HT1080 (cell line): Measurements from ENCODE around the gene NTNG1. TPM values are rescaled to one million over a fixed set of nuclear protein-coding genes. Genes with fewer than 3 reads are reported as not detected.

Source experiments
- DNase-seq: peaks from one replicate; pipeline ENCODE4 v3.0.0-alpha.2; 2015; ENCODE audit warnings: low read depth
- total RNA-seq: library from RNA; depleted of rRNA; stranded (reverse); fragments of >200 nt; shearing (Covaris generic); gene quantifications from 2 replicates; pipeline ENCODE4 v1.2.3, GENCODE V29; 2014

Gene NTNG1
- total RNA-seq, 1 experiment from 2014 or later, result 16.0 TPM

DNA sequence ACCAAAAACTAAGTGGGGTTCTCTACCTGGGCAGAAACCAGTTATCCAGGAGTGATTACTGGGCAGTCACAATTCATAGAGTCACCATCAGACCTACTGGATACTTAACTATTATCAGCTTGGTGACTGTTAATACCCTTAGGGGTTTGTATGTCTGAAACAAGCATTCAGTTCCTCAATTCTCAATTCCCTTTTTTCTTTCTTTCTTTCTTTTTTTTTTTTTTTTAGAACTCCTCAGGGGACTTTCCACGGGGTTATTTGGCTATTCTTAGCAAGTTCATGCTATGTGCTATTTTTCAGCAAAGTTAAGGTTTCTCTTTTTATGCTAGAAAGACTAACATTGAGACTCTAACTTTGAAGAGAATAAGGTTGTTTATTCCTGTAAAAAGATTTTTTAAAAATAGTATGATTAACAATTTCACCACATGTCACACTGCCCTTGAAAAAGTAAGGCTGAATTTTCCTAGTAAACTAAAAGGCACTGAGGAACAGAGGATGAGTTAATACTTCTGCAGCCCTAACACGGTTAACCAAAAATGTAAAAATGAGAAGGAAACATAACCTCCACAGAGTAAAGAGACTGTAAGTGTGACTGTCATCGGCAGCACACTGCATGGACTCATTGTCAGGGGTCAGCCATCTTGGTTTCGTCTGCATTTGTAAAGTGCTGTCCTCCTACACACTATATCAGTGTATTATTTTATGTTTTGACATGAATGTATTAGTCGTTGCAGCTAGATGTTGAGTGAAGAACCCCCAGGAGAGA, 310.2 kb downstream of the NTNG1 start:
- no peak for DNase-seq

DNA sequence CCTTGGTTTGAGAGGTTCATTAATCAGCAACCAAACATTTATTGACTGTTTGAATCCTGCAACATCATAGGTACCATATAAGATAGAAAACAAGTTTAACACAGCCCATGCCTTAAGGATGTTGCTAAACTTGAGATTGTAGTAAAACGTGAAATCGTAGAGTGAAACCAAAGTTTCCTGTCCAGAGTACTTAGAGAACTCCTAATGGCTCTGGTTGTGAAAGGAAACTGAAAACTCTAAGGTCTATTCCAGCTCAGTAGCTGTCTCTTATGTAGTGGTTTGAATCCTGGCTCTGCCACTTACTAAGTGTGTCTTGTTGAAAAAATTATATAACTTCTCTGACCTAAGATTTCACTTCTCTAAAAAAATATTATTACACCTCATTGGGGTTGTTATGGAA, 310.9 kb downstream of the NTNG1 start:
- DNase-seq, result no peak

DNA sequence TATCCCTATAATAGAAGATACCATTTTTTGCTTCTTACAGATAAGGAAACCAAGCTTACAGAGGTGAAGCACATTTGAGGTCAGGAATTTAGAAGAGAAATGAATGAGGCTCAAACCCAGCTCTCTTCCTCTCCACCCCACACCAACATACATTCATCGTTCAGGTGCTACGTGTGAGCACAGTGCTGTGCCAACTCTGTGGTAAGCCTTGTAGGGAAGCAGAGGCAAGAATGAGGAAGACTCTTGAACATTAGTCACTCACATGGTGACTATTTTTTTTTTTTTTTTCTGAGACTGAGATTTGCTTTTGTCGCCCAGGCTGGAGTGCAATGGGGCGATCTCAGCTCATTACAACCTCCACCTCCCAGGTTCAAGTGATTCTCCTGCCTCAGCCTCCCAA, 314.0 kb downstream of the NTNG1 start:
- DNase-seq, result peak; percentile 23

DNA sequence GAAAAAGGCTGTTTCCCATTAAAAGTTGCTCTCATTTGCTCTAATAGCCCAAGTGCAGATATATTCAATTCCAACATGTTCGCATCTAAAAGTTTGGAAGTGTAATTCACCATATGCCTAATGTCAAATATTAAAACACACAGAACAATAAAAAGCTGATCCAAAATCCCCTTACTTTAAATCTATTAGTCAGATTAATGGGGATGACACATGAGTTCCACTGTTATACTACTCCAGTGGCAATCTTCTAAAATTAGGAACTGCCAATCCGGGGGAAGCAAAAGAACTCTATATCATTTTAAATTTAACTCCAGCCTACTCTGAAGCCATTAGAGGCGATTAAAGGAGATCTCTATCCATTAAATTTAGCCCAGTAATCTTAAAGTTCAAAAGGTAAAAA, 317.1 kb downstream of the NTNG1 start:
- DNase-seq, result no peak

DNA sequence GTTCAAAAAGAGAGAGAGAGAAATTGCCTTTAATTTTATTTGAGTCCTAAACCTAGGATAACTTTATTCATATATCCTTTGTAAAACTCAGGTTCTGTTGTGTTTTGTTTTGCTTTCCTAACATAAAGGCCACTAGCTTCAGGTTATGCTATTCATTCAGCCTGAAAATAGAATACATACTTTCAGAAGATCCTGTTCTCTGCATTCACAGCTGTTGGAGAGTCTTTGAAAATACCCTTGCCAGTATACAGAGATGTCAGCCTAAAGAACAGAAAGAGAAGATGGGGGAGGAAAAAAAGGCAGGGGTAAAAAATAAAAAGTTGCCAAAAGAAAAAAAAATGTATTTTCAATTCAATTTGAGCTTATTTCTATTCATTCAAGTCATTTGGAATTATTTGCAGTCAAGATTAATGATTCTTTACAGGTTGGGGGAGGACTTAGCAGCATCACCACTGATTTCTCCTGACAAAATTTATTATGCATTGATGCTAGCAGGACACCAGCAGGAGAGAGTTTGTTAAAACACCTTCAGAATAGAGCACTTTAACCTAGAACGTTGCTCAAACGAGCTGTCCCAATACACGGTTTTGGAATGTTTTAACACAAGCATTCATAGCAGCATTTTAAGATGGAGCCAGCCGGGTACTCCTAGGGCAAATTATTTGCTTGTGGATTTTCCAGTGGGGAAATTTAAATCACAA, 318.5 kb downstream of the NTNG1 start:
- DNase-seq, result no peak

DNA sequence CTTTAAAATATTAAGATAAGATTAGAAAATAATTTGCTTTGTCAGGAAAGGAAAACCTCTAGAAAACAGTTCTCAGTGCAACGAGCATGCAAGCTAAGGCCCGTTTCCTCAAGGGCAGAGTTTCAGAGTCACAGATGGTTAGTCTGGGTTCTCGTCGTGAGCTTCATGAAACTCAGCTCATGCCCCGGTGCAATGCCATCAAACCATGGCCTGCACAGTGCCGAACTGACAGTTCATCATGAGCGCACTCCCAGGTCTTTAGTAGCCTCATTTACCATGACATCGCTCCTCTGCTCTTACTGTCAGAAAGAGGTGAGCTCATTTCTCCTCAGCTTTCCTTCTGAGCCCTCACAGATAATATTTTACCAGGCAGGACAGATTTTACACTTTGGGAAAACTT, 319.2 kb downstream of the NTNG1 start:
- no peak for DNase-seq

DNA sequence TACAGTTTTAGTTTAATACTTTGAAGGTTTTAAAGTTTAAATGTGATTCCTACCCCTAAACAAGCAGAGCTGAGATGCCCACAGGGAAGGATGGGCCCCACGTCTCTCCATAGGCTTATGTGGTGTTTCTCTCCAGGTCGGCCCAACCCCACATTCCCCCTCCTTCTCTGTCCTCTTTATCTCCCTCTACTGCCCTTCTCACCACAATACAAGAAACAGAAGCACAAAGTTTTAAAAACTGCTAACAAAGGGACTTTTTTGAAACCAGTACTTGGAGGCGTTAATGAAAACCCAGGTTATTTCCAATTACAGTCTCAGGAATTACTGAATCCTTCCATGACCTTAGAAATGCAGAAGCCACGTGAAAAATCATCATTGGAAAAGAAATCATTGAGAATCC, 324.0 kb downstream of the NTNG1 start:
- DNase-seq, result no peak

DNA sequence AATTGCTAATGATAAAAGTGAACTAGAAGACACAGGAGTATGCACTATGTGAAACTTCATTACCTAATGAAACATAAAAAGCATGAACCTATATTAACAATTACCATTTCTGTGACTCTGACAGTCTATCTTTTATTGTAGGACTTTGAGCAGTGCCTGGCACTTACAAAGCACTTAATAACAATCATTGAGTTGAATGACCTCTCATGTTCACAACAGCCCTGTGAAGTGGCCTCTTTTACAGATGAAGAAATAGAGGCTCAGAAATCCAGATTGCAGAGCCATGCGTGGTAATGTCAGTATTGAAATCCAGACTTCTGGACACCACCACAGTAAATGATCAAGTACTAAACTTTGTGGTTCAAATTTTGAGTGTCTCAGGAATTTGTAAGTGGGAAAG, 326.4 kb downstream of the NTNG1 start:
- DNase-seq, result no peak

DNA sequence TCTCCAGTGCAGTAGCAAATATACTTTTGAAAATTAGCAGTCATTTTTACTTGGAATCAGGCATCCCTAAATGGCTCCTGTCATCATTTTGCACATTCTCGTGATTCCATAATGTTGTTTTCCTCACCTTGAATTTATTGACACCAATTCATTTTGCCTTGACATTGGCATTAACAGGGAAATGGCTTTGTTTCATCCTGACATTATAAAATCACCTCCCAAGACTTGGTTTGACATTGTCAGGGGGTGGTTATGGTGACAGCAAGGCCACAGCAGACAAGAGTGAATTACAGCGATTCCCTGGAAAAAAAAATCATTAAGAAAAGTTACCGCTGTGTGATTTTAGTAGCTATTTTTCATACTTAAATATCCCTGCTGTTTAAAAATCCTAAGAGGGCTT, 327.0 kb downstream of the NTNG1 start:
- no peak for DNase-seq

DNA sequence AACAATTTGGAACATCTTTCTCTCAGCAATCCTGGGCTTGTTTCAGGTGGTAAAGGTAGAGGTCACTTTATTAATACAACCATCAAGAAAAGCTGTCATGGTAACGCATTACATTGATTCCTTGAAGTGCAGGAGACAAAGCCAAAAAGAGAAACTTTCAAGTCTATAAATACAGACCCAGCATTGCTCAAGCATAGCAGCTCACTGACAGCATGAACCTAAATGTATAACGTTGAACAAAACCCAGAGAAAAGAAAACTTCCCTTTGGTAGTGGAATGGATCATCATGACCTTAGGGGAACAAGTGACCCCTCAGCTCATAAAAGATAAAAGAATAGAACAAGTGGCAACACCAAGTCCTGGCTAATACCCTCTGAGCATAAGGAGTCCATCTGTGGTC, 332.2 kb downstream of the NTNG1 start:
- no peak for DNase-seq

DNA sequence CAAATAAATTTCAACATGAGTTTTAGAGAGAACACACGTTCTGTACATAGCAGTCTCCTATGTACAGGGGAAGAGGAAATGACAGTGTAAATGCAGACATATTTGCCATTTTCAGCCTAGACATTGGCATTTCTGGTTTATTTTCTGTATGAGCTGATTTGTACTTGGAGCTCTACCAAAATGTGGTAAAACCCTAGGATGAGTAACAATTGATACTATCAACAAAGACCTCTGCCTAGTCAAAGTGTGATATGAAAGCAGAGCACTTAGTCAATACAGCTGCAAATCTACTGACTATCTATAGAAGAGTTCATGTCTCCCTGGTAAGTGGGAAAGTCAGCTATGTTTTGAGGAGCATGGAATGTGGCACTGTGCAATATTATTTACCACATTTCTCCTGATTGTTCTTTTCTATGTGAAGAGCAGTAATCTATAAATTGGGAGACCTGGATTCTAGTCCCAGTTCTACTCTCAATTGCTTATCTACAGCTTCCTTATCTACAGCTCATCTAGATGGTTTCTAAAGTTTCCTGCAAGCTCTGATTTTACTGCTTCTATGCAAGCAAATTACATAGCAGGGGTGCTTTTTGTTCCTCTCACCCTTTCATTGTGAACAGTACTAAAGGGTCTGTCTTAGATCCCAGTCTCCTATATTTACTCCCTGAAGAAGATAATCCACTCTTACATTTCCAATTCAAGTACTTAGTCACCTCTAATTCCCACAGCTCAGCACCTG, 334.2 kb downstream of the NTNG1 start:
- DNase-seq, result peak; percentile 40

DNA sequence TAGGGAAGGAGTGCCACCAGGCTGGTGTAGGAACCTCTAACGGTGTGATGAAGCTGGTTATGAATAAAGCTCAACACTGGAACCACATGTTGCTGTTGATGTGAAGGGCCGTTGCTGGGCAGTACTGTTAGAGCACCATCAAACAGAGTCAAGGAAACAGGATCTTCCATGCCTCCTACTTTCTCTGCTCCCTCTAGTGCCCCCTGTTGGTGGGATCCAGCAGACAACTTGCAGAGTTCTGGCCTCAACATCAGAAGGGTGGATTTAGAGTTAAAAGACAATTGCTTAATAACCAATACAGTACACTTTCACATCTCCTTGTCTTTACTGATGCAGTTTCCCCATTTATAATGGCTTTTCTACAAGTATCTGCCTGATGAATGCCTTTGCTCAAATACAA, 336.4 kb downstream of the NTNG1 start:
- DNase-seq, result peak; percentile 8

DNA sequence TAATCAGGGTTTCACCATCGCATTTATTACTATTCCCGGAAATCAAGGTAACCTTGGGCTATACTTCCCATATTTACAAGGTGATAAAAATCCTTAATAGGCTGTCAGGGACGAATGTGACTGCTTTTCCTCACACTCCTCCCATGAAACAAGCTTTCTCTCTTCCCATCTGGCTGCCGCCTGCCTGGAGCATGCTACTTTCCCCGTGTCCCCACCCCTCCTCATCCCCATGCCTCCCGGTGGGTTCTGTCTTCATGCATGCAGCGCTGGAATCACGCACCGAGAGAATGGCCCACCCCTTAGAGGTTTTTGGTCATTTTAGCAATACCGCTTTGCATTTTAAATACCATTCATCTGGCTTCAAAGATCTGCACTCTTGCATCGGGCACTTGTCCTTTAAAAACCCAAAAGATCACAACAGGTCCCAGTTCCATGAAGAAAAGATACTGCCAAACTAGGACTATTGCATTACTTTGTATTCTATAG, 339.1 kb downstream of the NTNG1 start:
- no peak for DNase-seq

DNA sequence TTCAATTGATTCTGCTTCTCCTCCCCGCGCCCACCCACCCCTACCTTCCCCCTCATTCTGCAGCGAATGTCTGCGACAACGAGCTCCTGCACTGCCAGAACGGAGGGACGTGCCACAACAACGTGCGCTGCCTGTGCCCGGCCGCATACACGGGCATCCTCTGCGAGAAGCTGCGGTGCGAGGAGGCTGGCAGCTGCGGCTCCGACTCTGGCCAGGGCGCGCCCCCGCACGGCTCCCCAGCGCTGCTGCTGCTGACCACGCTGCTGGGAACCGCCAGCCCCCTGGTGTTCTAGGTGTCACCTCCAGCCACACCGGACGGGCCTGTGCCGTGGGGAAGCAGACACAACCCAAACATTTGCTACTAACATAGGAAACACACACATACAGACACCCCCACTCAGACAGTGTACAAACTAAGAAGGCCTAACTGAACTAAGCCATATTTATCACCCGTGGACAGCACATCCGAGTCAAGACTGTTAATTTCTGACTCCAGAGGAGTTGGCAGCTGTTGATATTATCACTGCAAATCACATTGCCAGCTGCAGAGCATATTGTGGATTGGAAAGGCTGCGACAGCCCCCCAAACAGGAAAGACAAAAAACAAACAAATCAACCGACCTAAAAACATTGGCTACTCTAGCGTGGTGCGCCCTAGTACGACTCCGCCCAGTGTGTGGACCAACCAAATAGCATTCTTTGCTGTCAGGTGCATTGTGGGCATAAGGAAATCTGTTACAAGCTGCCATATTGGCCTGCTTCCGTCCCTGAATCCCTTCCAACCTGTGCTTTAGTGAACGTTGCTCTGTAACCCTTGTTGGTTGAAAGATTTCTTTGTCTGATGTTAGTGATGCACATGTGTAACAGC, 339.9 kb downstream of the NTNG1 start:
- no peak for DNase-seq

DNA sequence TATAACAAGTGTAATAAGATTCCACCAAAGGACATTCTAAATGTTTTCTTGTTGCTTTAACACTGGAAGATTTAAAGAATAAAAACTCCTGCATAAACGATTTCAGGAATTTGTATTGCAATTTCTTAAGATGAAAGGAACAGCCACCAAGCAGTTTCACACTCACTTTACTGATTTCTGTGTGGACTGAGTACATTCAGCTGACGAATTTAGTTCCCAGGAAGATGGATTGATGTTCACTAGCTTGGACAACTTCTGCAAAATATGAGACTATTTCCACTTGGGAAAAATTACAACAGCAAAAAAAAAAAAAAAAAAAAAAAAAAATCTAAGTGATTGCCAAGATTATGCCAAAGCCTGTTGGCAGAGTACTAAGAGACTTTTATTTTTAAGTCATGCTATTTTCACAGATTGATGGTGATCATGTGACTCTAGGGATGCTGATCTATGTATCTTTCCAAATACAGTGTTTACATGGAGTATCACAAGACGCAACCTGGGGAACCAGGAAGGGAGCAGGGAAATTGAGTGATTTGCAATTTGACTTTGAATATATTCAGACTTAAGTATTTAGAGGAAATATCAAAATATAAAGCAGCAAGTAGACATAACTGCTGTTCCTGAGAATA, 341.0 kb downstream of the NTNG1 start:
- no peak for DNase-seq

DNA sequence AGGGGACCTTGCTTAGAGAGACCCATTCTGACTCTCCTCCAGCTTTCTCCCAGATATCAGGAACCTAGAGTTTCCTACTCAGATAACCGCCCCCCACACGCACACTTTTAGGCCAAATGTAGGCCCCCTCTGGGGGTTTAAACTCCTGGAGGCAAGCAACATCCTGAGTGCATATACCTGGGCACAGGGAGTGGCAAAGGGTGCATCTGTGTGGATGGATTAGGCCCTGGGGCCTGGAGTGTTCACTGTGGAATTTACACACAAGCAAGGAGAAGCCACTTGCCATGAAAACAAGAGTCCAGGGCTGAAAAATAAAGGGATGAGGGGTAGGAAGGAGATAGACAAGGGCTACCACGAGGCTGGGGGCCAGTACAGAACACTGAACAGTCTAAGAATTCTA, 343.1 kb downstream of the NTNG1 start:
- DNase-seq, result no peak

DNA sequence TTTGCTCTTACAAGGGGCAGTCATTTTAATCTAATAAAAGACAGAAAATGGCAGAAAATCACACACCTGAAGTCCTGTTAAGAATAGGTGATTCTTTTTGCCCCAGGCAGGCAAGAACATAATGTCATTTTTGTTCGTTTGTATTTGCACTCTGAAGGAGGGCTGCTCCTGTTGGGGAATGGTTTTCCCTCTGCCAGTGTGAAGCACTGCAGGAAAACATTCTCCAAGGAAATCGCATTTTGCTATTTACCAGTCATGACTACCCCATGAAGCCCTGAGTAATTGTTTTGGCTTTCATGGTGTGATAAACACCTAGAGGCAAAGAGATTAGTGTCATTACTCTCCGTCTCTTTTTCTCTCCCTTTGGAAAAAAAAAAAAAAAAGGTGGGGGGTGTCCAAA, 345.5 kb downstream of the NTNG1 start:
- no peak for DNase-seq

DNA sequence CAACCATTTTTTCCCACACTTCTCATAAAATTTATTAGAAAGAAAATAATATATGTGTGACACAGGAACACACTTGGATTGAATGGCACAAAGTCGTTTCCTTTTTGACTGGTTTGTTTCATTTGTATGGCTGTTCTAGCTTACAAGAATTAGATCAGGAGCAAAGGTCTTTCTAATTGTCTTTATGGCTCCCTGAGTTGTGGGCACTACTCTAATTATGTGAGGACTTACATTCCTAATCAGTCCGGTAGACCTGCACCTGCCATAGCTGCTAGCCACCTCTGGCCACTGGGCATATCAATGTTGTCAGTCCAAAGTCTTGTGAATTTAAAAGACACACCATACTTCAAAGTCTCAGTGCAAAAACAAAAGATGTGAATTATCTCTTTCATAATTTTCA, 346.7 kb downstream of the NTNG1 start:
- no peak for DNase-seq

DNA sequence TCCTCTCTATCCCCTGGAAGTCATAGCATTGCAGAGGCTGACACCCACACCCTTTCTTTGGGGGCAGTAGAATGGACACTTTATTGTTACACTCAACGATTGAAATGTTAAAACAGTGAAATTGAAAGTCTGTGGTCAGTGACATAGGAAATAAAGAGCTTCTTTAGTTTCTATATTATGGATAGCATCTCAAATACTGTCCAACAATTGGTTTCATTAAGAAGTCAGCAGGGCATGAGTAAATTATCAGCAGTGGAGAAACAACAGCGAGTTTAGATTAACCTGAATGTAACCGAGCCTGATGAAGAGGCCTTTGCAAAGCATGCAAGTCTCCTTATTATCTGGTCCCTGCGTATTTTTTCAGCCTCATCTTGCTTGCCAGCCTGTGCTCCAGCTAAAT, 350.7 kb downstream of the NTNG1 start:
- no peak for DNase-seq

DNA sequence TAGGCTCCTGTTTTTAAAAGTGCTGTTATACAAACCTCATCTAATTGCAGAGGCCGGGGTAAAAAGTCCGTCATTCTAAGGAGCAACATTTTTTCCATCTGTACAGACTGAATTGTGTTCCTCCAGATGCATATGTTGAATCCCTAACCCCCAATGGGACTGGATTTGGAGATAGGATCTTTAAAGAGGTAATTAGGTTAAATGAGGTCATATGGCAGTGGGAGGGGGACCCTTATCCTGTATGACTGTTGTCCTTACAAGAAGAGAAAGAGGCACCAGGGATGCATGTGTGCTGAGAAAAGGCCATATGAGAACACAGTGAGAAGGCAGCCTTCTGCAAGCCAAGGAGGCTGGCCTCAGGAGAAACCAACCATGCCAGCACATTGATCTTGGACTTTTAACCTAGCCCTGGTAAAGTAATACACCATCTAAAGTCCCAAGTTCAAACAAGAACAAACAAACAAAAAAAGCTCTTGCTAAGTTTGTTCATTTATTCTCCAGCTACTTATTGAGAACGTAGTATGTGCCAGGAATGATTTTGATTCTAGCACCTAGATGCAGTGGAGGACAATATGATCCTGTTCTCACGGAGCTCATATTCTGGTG, 352.4 kb downstream of the NTNG1 start:
- DNase-seq, result no peak
